Neural cell (in vitro differentiated cells): ENCODE results near the gene HAS3. TPM values are rescaled to one million over a fixed set of nuclear protein-coding genes. Genes with fewer than 3 reads are reported as not detected.
"Not testable (repeated sequence)": the region's sequence is repeated elsewhere in the genome, so short reads cannot be mapped to it uniquely, and the experiment has no call there.

Experiments used
- H2AFZ ChIP-seq: fragments of 200-600, 300-800 bp; sonication (generic), shearing (Covaris generic); 2 replicates; pipeline ENCODE4 v1.6.0; 2014; ENCODE audit warnings: low read depth, mild to moderate bottlenecking, antibody characterized with exemption, low read length, moderate library complexity
- H3F3A ChIP-seq: fragments of 200-600 bp; shearing (Covaris generic); 2 replicates; pipeline ENCODE4 v1.6.1; 2016; ENCODE audit warnings: mild to moderate bottlenecking, moderate library complexity, mixed read lengths, antibody characterized with exemption, low read length; ENCODE audit not compliant: insufficient read depth, poor library complexity, severe bottlenecking
- H3K27ac ChIP-seq: fragments of 200-600, 300-800 bp; sonication (generic), shearing (Covaris generic); 2 replicates; pipeline ENCODE4 v1.5.1; 2014; ENCODE audit warnings: mild to moderate bottlenecking, low read length, moderate library complexity
- H3K27me3 ChIP-seq: fragments of 300-800, 200-600 bp; sonication (generic), shearing (Covaris generic); 2 replicates; pipeline ENCODE4 v1.6.0; 2014; ENCODE audit warnings: mild to moderate bottlenecking, low read depth, low read length, moderate library complexity; ENCODE audit not compliant: insufficient read depth
- H3K36me3 ChIP-seq: fragments of 300-800, 200-600 bp; sonication (generic), shearing (Covaris generic); 2 replicates; pipeline ENCODE4 v1.5.1; 2014; ENCODE audit warnings: mild to moderate bottlenecking, antibody characterized with exemption, low read length, moderate library complexity; ENCODE audit not compliant: insufficient read depth
- H3K4me2 ChIP-seq: fragments of 300-800, 200-600 bp; sonication (generic), shearing (Covaris generic); 2 replicates; pipeline ENCODE4 v1.6.0; 2014; ENCODE audit warnings: mild to moderate bottlenecking, low read length
- H3K4me3 ChIP-seq: fragments of 300-800, 200-600 bp; sonication (generic), shearing (Covaris generic); 2 replicates; pipeline ENCODE4 v1.5.1; 2014; ENCODE audit warnings: mild to moderate bottlenecking, low read length, moderate library complexity
- H3K79me2 ChIP-seq: fragments of 200-600 bp; shearing (Covaris generic); replicated peaks from 2 replicates; pipeline ENCODE4 v1.6.0; 2014; ENCODE audit warnings: mild to moderate bottlenecking, low read length, moderate library complexity; ENCODE audit not compliant: insufficient read depth
- H3K9ac ChIP-seq: fragments of 300-800, 200-600 bp; sonication (generic), shearing (Covaris generic); 2 replicates; pipeline ENCODE4 v1.6.1; 2016; ENCODE audit warnings: mild to moderate bottlenecking, low read length, mixed read lengths
- H3K9me2 ChIP-seq: fragments of 200-600 bp; shearing (Covaris generic); 2 replicates; pipeline ENCODE4 v1.6.1; 2016; ENCODE audit warnings: mild to moderate bottlenecking, low read length, mixed read lengths; ENCODE audit not compliant: insufficient read depth
- H3K9me3 ChIP-seq: fragments of 200-600, 300-800 bp; sonication (generic), shearing (Covaris generic); 2 replicates; pipeline ENCODE4 v1.6.1; 2016; ENCODE audit warnings: mild to moderate bottlenecking, mixed run types, low read length, moderate library complexity, mixed read lengths
- H4K20me1 ChIP-seq: fragments of 200-600 bp; shearing (Covaris generic); 2 replicates; pipeline ENCODE4 v1.6.1; 2016; ENCODE audit warnings: mild to moderate bottlenecking, mixed run types; ENCODE audit not compliant: insufficient read depth
- CTCF ChIP-seq: fragments of 450-650 bp; IDR thresholded peaks from 2 replicates; pipeline ENCODE4 v1.5.1; 2014; ENCODE audit warnings: antibody characterized with exemption, mild to moderate bottlenecking, moderate library complexity; ENCODE audit not compliant: poor library complexity, severe bottlenecking
- MXI1 ChIP-seq: fragments of 450-650 bp; conservative IDR thresholded peaks from 2 replicates; pipeline ENCODE4 v1.6.1; 2014; ENCODE audit warnings: antibody characterized with exemption, mild to moderate bottlenecking; ENCODE audit not compliant: poor library complexity, severe bottlenecking
- RAD21 ChIP-seq: fragments of 450-650 bp; conservative IDR thresholded peaks from 2 replicates; pipeline ENCODE4 v1.6.1; 2014; ENCODE audit warnings: antibody characterized with exemption, mild to moderate bottlenecking, moderate library complexity
- REST ChIP-seq: IDR thresholded peaks from 2 replicates; pipeline ENCODE4 v1.6.1; 2012; ENCODE audit warnings: borderline replicate concordance
- TAF1 ChIP-seq: IDR thresholded peaks from 2 replicates; pipeline ENCODE4 v1.6.1; 2012; ENCODE audit warnings: low read depth
- polyA plus RNA-seq: library from polyadenylated mRNA; depleted of rRNA; stranded (reverse); fragments of >200 nt; gene quantifications from 2 replicates; pipeline ENCODE4 v1.2.3, GENCODE V29; 2014

The HAS3 gene
- polyA plus RNA-seq, 1 donor from 2014 or later = 12.5 TPM

GRCh38 chr16:69126221-69126620 lies 20.8 kb downstream of the HAS3 start:
- no peak overlapping the region for H3K9ac ChIP-seq
- H3K27ac ChIP-seq = no peak overlapping the region
- no peaks in the 10 kb centered on the region for H3K27me3 ChIP-seq
- no peak overlapping the region for H3K4me2 ChIP-seq
- H3F3A ChIP-seq = no peaks in the 10 kb centered on the region
- no peaks in the 10 kb centered on the region for H3K9me3 ChIP-seq
- no peaks in the 10 kb centered on the region for H4K20me1 ChIP-seq
- no peak overlapping the region for H2AFZ ChIP-seq
- peaks cover 31% of the 10 kb centered on the region for H3K79me2 ChIP-seq
- no peaks in the 10 kb centered on the region for H3K9me2 ChIP-seq
- no peak overlapping the region for H3K4me3 ChIP-seq
- TF ChIP-seq CTCF = no peak
- no peaks in the 10 kb centered on the region for H3K36me3 ChIP-seq

- not testable (repeated sequence) for H3K9ac ChIP-seq, H4K20me1 ChIP-seq, H3F3A ChIP-seq, H3K4me2 ChIP-seq, H3K4me3 ChIP-seq, H3K9me3 ChIP-seq, H3K9me2 ChIP-seq, H3K27me3 ChIP-seq, H2AFZ ChIP-seq, H3K36me3 ChIP-seq, H3K27ac ChIP-seq
- H3K79me2 ChIP-seq = peaks cover 35% of the 10 kb centered on the region
Observed at GRCh38 chr16:69126801-69127200, 21.3 kb downstream of the HAS3 start.

- no peaks in the 10 kb centered on the region for H3K9me2 ChIP-seq
- H3K9ac ChIP-seq = no peak overlapping the region
- H3K79me2 ChIP-seq = peaks cover 36% of the 10 kb centered on the region
- no peaks in the 10 kb centered on the region for H3K27me3 ChIP-seq
- no peaks in the 10 kb centered on the region for H4K20me1 ChIP-seq
- H2AFZ ChIP-seq = no peak overlapping the region
- no peak overlapping the region for H3K27ac ChIP-seq
- no peaks in the 10 kb centered on the region for H3F3A ChIP-seq
- H3K36me3 ChIP-seq = no peaks in the 10 kb centered on the region
- no peaks in the 10 kb centered on the region for H3K9me3 ChIP-seq
- TF ChIP-seq MXI1 = no peak
- no peak for TF ChIP-seq RAD21
- no peak for TF ChIP-seq TAF1
- no peak for TF ChIP-seq REST
- H3K4me2 ChIP-seq = no peak overlapping the region
- no peak overlapping the region for H3K4me3 ChIP-seq
Observed at GRCh38 chr16:69127966-69128510, 22.6 kb downstream of the HAS3 start.
